H9 (cell line): ENCODE measurements around the gene MYO18B. TPM values are rescaled to one million over a fixed set of nuclear protein-coding genes. Genes with fewer than 3 reads are reported as not detected.

Source experiments
- DNase-seq: peaks from one replicate; pipeline ENCODE4 v3.0.0-alpha.2; 2017
- H2AFZ ChIP-seq: one replicate; pipeline ENCODE4 v1.6.1; 2013; ENCODE audit warnings: mild to moderate bottlenecking, low read length, control low read depth, moderate library complexity
- H2AK5ac ChIP-seq: 2 replicates; pipeline ENCODE4 v1.6.1; 2013; ENCODE audit warnings: low read length, control low read depth, mixed read lengths; ENCODE audit not compliant: insufficient read length
- H2BK120ac ChIP-seq: one replicate; pipeline ENCODE4 v1.6.1; 2013; ENCODE audit warnings: low read depth, mild to moderate bottlenecking, low read length, control low read depth, inconsistent platforms; ENCODE audit not compliant: poor library complexity, severe bottlenecking
- H2BK12ac ChIP-seq: 2 replicates; pipeline ENCODE4 v1.6.1; 2013; ENCODE audit warnings: low read length, control low read depth, mixed read lengths, low read depth; ENCODE audit not compliant: insufficient read length
- H2BK15ac ChIP-seq: 2 replicates; pipeline ENCODE4 v1.6.1; 2013; ENCODE audit warnings: low read depth, low read length, control low read depth
- H2BK20ac ChIP-seq: one replicate; pipeline ENCODE4 v1.6.1; 2013; ENCODE audit warnings: low read depth, mild to moderate bottlenecking, low read length, control low read depth, inconsistent platforms; ENCODE audit not compliant: poor library complexity, severe bottlenecking
- H2BK5ac ChIP-seq: 2 replicates; pipeline ENCODE4 v1.6.1; 2013; ENCODE audit warnings: low read length, control low read depth, mixed read lengths; ENCODE audit not compliant: insufficient read length
- H3K14ac ChIP-seq: 2 replicates; pipeline ENCODE4 v1.6.1; 2013; ENCODE audit warnings: low read length, control low read depth; ENCODE audit not compliant: insufficient read depth
- H3K18ac ChIP-seq: 2 replicates; pipeline ENCODE4 v1.6.1; 2013; ENCODE audit warnings: low read depth, mild to moderate bottlenecking, mixed read lengths, low read length, control low read depth; ENCODE audit not compliant: insufficient read length
- H3K23ac ChIP-seq: 2 replicates; pipeline ENCODE4 v1.6.1; 2013; ENCODE audit warnings: low read length, control low read depth, mixed read lengths, low read depth; ENCODE audit not compliant: insufficient read length
- H3K23me2 ChIP-seq: 2 replicates; pipeline ENCODE4 v1.6.1; 2013; ENCODE audit warnings: low read depth, mild to moderate bottlenecking, mixed read lengths, low read length, control low read depth; ENCODE audit not compliant: insufficient read length, poor library complexity, severe bottlenecking
- H3K27ac ChIP-seq: 2 replicates; pipeline ENCODE4 v1.5.1; 2013; ENCODE audit warnings: low read length, control low read depth, mixed read lengths, low read depth; ENCODE audit not compliant: insufficient read length
- H3K27me3 ChIP-seq: 2 replicates; pipeline ENCODE4 v1.6.1; 2013; ENCODE audit warnings: low read length, control low read depth, inconsistent platforms; ENCODE audit not compliant: insufficient read depth
- H3K4ac ChIP-seq: 2 replicates; pipeline ENCODE4 v1.6.1; 2013; ENCODE audit warnings: low read depth, mild to moderate bottlenecking, control low read depth, inconsistent platforms, low read length, moderate library complexity
- H3K4me1 ChIP-seq: 2 replicates; pipeline ENCODE4 v1.6.1; 2013; ENCODE audit warnings: low read length, control low read depth, inconsistent platforms; ENCODE audit not compliant: insufficient read depth
- H3K4me2 ChIP-seq: 2 replicates; pipeline ENCODE4 v1.6.1; 2013; ENCODE audit warnings: low read length, control low read depth, mixed read lengths; ENCODE audit not compliant: insufficient read length, insufficient read depth
- H3K56ac ChIP-seq: 2 replicates; pipeline ENCODE4 v1.6.1; 2013; ENCODE audit warnings: low read depth, mild to moderate bottlenecking, mixed read lengths, low read length, control low read depth; ENCODE audit not compliant: insufficient read length
- H3K79me1 ChIP-seq: 2 replicates; pipeline ENCODE4 v1.6.1; 2013; ENCODE audit warnings: low read depth, mild to moderate bottlenecking, moderate library complexity, low read length, control low read depth, inconsistent platforms; ENCODE audit not compliant: insufficient read depth, poor library complexity, severe bottlenecking
- H3K79me2 ChIP-seq: 2 replicates; pipeline ENCODE4 v1.6.1; 2013; ENCODE audit warnings: low read length, control low read depth, inconsistent platforms; ENCODE audit not compliant: insufficient read depth
- H3K9ac ChIP-seq: 2 replicates; pipeline ENCODE4 v1.6.1; 2013; ENCODE audit warnings: low read length, control low read depth, mixed read lengths; ENCODE audit not compliant: insufficient read length; ENCODE audit errors: extremely low read depth
- H3K9me3 ChIP-seq: one replicate; pipeline ENCODE4 v1.6.1; 2013; ENCODE audit warnings: low read depth, low read length, inconsistent platforms; ENCODE audit not compliant: control insufficient read depth
- H3T11ph ChIP-seq: one replicate; pipeline ENCODE4 v1.6.1; 2013; ENCODE audit warnings: mild to moderate bottlenecking, low read length, control low read depth, inconsistent platforms
- H4K20me1 ChIP-seq: one replicate; pipeline ENCODE4 v1.6.1; 2013; ENCODE audit not compliant: control insufficient read depth, insufficient read length, insufficient read depth
- H4K5ac ChIP-seq: 2 replicates; pipeline ENCODE4 v1.6.1; 2013; ENCODE audit warnings: low read depth, mild to moderate bottlenecking, mixed read lengths, low read length, control low read depth; ENCODE audit not compliant: insufficient read length
- H4K8ac ChIP-seq: replicated peaks from 2 replicates; pipeline ENCODE4 v1.6.1; 2013; ENCODE audit warnings: low read length, control low read depth, mixed read lengths, low read depth; ENCODE audit not compliant: insufficient read length
- H4K91ac ChIP-seq: 2 replicates; pipeline ENCODE4 v1.6.1; 2013; ENCODE audit warnings: low read depth, mild to moderate bottlenecking, moderate library complexity, mixed read lengths, low read length, control low read depth; ENCODE audit not compliant: insufficient read length
- H3K27ac Mint-ChIP-seq, 3 experiments: 2 replicates in 2 of 3; 3 replicates in 1 of 3; pipeline ENCODE4 v1.8.0; 2020 to 2021; ENCODE audit warnings: mixed read lengths in 3 of 3, mild to moderate bottlenecking in 1 of 3, moderate library complexity in 1 of 3
- H3K27me3 Mint-ChIP-seq: 2 replicates; pipeline ENCODE4 v1.8.0; 2021; ENCODE audit warnings: low read depth, mild to moderate bottlenecking, moderate library complexity, mixed read lengths
- H3K36me3 Mint-ChIP-seq, 3 experiments: 2 replicates in 2 of 3; 3 replicates in 1 of 3; pipeline ENCODE4 v1.8.0; 2020 to 2021; ENCODE audit warnings: low read depth in 3 of 3, mixed read lengths in 3 of 3; ENCODE audit not compliant: insufficient read depth in 1 of 3
- H3K4me1 Mint-ChIP-seq, 2 experiments: 2 replicates each; pipeline ENCODE4 v1.8.0; 2020; ENCODE audit warnings: mixed read lengths in 2 of 2
- H3K4me3 Mint-ChIP-seq, 2 experiments: 2 replicates in 1 of 2; 3 replicates in 1 of 2; pipeline ENCODE4 v1.8.0; 2020 to 2021; ENCODE audit warnings: mild to moderate bottlenecking in 2 of 2, mixed read lengths in 2 of 2, moderate library complexity in 1 of 2
- H3K9me3 Mint-ChIP-seq, 2 experiments: 2 replicates in 1 of 2; 3 replicates in 1 of 2; pipeline ENCODE4 v1.8.0; 2020; ENCODE audit warnings: mild to moderate bottlenecking in 2 of 2, mixed read lengths in 2 of 2, moderate library complexity in 1 of 2
- WGBS: extraction: QIAGEN DNeasy Blood & Tissue Kit; methylation state at CpG from one replicate; pipeline ENCODE4 v1.1.7; 2013; ENCODE audit warnings: missing lambda C conversion rate, low lambda C conversion rate, mixed read lengths; ENCODE audit not compliant: insufficient read length; ENCODE audit errors: extremely low coverage; 5-methylcytosine and 5-hydroxymethylcytosine counted together
- total RNA-seq: library from RNA; stranded (reverse); gene quantifications from 2 replicates; pipeline ENCODE4 v1.2.1, GENCODE V29; 2021
- TF ChIP-seq, protein P1 (sequence below): fragments of 200-600 bp; sonication (generic); conservative IDR thresholded peaks from 3 replicates; pipeline ENCODE4 v1.8.0; 2021; ENCODE audit warnings: antibody characterized with exemption, mild to moderate bottlenecking

The MYO18B gene
- total RNA-seq, 1 experiment from 2014 or later, result 0.46 TPM

DNA sequence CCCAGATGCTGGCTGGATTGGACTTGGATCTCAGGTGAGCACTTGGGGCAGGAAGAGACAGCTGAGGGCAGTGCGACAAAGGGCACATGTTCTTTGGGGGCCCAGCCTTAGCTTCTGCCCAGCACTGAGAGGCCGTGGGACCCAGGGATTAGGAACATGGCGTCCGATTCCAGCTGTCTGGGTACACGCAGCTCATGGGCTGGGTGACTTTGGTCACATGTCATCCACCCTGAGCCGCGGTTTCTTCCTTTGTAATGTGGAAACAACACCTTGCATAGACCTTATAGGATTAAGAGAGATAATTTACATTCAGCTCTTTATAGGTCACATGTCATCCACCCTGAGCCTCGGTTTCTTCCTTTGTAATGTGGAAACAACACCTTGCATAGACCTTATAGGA lies 39.8 kb downstream of the MYO18B start:
- Histone ChIP-seq H3T11ph (no peak overlapping the region), H2BK12ac (no peak overlapping the region), H3K4me1 (no peaks in the 10 kb centered on the region), H3K79me1 (no peaks in the 10 kb centered on the region), H4K8ac (no peak overlapping the region), H2BK5ac (no peak overlapping the region), H4K91ac (no peak overlapping the region), H2BK15ac (no peak overlapping the region), H3K79me2 (no peaks in the 10 kb centered on the region), H3K4me2 (no peak overlapping the region), H3K23ac (no peak overlapping the region), H3K9ac (no peak overlapping the region), H3K27ac (no peak overlapping the region), H3K14ac (no peak overlapping the region), H4K20me1 (no peaks in the 10 kb centered on the region), H3K18ac (no peak overlapping the region), H3K56ac (no peak overlapping the region), H2BK120ac (no peak overlapping the region), H3K4ac (no peak overlapping the region), H2AFZ (no peak overlapping the region), H4K5ac (no peak overlapping the region), H3K23me2 (no peaks in the 10 kb centered on the region), H2BK20ac (no peak overlapping the region), H2AK5ac (no peak overlapping the region), H3K9me3 (no peaks in the 10 kb centered on the region), H3K27me3 (no peaks in the 10 kb centered on the region)
- DNase-seq, result no peak
- no CpG with 5 or more reads among the region's 8 CpGs for WGBS
- Mint-ChIP-seq H3K36me3 (no peaks in the 10 kb centered on the region), H3K27me3 (peaks cover 2% of the 10 kb centered on the region; the same call in 1 of the 2 replicates), H3K27ac (peak overlapping the region in 1 of 3 experiments; percentile 55; a peak in 1 of 7 replicates), H3K9me3 (no peaks in the 10 kb centered on the region), H3K4me3 (no peak overlapping the region), H3K4me1 (no peaks in the 10 kb centered on the region)
- TF ChIP-seq, protein P1, sequence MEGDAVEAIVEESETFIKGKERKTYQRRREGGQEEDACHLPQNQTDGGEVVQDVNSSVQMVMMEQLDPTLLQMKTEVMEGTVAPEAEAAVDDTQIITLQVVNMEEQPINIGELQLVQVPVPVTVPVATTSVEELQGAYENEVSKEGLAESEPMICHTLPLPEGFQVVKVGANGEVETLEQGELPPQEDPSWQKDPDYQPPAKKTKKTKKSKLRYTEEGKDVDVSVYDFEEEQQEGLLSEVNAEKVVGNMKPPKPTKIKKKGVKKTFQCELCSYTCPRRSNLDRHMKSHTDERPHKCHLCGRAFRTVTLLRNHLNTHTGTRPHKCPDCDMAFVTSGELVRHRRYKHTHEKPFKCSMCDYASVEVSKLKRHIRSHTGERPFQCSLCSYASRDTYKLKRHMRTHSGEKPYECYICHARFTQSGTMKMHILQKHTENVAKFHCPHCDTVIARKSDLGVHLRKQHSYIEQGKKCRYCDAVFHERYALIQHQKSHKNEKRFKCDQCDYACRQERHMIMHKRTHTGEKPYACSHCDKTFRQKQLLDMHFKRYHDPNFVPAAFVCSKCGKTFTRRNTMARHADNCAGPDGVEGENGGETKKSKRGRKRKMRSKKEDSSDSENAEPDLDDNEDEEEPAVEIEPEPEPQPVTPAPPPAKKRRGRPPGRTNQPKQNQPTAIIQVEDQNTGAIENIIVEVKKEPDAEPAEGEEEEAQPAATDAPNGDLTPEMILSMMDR, result no peak
